ENCODE results near the gene STAT3. TPM values are rescaled to one million over a fixed set of nuclear protein-coding genes. Genes with fewer than 3 reads are reported as not detected.

The STAT3 gene
- total and polyA plus RNA-seq, 2 of the 13 experiments (the other 11 are each of a cell fraction or from before 2014, with no cell fraction given), result 61.8 to 62.4 TPM

DNA sequence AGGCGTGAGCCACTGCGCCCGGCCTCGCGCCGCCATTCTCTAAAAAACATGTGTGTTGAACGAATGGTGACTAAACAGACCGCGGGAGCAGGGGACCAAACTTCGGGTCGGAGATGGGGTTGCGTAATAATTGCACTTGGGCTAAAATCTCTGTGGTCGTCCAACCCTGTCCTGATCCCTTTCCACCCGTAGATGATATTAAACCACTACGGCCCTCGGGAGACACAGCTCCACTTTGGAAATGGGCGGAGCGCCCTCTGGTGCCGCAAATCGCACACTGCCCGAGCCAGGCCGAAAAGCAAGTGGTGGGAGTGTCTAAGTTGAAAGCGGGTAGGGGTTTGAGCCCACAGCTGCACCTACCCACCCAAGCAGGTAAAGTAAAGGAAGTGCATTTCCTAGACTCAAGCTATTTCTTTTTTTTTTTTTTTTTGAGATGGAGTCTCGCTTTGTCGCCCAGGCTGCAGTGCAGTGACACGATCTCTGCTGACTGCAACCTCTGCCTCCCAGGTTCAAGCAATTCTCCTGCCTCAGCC is 17.8 kb upstream of the STAT3 start (continued):
- TF ChIP-seq ATF7-NPFF (CRISPR knock-in tag; IDR thresholded peaks at IDR 0.05; ENCODE audit: low read depth) (no peak), HNRNPK (IDR thresholded peaks at IDR 0.05; ENCODE audit: low read depth, low read length, poor library complexity, severe bottlenecking) (no peak), ERF (CRISPR knock-in tag; IDR thresholded peaks at IDR 0.05) (0 out of 2 replicates have a peak, but pooled peaks have one; percentile 39), XBP1 (CRISPR knock-in tag; IDR thresholded peaks at IDR 0.05) (no peak), KLF12 (CRISPR knock-in tag; IDR thresholded peaks at IDR 0.05; ENCODE audit: borderline replicate concordance) (no peak), ZNF124 (CRISPR knock-in tag; IDR thresholded peaks at IDR 0.05) (peak; percentile 47; the same call in 1 of the 2 replicates), ZNF230 (CRISPR knock-in tag; IDR thresholded peaks at IDR 0.05) (no peak), KAT7 (CRISPR knock-in tag; IDR thresholded peaks at IDR 0.05; ENCODE audit: borderline replicate concordance) (no peak), PRPF4 (IDR thresholded peaks at IDR 0.05; ENCODE audit: low read depth, low read length, poor library complexity, severe bottlenecking) (no peak), KDM4B (CRISPR knock-in tag; IDR thresholded peaks at IDR 0.05) (no peak), ASH2L (IDR thresholded peaks at IDR 0.05; ENCODE audit: insufficient read length, low read depth, low read length) (no peak), FOXA1 (IDR thresholded peaks at IDR 0.05) (no peak), FOXA1 (CRISPR knock-in tag; IDR thresholded peaks at IDR 0.05) (no peak)
- TF ChIP-seq, protein P1, sequence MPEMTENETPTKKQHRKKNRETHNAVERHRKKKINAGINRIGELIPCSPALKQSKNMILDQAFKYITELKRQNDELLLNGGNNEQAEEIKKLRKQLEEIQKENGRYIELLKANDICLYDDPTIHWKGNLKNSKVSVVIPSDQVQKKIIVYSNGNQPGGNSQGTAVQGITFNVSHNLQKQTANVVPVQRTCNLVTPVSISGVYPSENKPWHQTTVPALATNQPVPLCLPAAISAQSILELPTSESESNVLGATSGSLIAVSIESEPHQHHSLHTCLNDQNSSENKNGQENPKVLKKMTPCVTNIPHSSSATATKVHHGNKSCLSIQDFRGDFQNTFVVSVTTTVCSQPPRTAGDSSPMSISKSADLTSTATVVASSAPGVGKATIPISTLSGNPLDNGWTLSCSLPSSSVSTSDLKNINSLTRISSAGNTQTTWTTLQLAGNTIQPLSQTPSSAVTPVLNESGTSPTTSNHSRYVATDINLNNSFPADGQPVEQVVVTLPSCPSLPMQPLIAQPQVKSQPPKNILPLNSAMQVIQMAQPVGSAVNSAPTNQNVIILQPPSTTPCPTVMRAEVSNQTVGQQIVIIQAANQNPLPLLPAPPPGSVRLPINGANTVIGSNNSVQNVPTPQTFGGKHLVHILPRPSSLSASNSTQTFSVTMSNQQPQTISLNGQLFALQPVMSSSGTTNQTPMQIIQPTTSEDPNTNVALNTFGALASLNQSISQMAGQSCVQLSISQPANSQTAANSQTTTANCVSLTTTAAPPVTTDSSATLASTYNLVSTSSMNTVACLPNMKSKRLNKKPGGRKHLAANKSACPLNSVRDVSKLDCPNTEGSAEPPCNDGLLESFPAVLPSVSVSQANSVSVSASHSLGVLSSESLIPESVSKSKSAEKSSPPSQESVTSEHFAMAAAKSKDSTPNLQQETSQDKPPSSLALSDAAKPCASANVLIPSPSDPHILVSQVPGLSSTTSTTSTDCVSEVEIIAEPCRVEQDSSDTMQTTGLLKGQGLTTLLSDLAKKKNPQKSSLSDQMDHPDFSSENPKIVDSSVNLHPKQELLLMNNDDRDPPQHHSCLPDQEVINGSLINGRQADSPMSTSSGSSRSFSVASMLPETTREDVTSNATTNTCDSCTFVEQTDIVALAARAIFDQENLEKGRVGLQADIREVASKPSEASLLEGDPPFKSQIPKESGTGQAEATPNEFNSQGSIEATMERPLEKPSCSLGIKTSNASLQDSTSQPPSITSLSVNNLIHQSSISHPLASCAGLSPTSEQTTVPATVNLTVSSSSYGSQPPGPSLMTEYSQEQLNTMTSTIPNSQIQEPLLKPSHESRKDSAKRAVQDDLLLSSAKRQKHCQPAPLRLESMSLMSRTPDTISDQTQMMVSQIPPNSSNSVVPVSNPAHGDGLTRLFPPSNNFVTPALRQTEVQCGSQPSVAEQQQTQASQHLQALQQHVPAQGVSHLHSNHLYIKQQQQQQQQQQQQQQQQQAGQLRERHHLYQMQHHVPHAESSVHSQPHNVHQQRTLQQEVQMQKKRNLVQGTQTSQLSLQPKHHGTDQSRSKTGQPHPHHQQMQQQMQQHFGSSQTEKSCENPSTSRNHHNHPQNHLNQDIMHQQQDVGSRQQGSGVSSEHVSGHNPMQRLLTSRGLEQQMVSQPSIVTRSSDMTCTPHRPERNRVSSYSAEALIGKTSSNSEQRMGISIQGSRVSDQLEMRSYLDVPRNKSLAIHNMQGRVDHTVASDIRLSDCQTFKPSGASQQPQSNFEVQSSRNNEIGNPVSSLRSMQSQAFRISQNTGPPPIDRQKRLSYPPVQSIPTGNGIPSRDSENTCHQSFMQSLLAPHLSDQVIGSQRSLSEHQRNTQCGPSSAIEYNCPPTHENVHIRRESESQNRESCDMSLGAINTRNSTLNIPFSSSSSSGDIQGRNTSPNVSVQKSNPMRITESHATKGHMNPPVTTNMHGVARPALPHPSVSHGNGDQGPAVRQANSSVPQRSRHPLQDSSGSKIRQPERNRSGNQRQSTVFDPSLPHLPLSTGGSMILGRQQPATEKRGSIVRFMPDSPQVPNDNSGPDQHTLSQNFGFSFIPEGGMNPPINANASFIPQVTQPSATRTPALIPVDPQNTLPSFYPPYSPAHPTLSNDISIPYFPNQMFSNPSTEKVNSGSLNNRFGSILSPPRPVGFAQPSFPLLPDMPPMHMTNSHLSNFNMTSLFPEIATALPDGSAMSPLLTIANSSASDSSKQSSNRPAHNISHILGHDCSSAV (CRISPR knock-in tag; IDR thresholded peaks at IDR 0.05; ENCODE audit: borderline replicate concordance), result no peak
- TF ChIP-seq, protein P2, sequence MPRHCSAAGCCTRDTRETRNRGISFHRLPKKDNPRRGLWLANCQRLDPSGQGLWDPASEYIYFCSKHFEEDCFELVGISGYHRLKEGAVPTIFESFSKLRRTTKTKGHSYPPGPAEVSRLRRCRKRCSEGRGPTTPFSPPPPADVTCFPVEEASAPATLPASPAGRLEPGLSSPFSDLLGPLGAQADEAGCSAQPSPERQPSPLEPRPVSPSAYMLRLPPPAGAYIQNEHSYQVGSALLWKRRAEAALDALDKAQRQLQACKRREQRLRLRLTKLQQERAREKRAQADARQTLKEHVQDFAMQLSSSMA (CRISPR knock-in tag; IDR thresholded peaks at IDR 0.05), result peak; percentile 65; the same call in 1 of the 2 replicates
- TF ChIP-seq, protein P3, sequence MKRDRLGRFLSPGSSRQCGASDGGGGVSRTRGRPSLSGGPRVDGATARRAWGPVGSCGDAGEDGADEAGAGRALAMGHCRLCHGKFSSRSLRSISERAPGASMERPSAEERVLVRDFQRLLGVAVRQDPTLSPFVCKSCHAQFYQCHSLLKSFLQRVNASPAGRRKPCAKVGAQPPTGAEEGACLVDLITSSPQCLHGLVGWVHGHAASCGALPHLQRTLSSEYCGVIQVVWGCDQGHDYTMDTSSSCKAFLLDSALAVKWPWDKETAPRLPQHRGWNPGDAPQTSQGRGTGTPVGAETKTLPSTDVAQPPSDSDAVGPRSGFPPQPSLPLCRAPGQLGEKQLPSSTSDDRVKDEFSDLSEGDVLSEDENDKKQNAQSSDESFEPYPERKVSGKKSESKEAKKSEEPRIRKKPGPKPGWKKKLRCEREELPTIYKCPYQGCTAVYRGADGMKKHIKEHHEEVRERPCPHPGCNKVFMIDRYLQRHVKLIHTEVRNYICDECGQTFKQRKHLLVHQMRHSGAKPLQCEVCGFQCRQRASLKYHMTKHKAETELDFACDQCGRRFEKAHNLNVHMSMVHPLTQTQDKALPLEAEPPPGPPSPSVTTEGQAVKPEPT (CRISPR knock-in tag; IDR thresholded peaks at IDR 0.05; ENCODE audit: low read depth), result 0 out of 2 replicates have a peak, but pooled peaks have one; percentile 52
- TF ChIP-seq, protein P4, sequence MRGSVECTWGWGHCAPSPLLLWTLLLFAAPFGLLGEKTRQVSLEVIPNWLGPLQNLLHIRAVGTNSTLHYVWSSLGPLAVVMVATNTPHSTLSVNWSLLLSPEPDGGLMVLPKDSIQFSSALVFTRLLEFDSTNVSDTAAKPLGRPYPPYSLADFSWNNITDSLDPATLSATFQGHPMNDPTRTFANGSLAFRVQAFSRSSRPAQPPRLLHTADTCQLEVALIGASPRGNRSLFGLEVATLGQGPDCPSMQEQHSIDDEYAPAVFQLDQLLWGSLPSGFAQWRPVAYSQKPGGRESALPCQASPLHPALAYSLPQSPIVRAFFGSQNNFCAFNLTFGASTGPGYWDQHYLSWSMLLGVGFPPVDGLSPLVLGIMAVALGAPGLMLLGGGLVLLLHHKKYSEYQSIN (CRISPR knock-in tag; IDR thresholded peaks at IDR 0.05; ENCODE audit: borderline replicate concordance), result no peak
